GM23338 (cell line): ENCODE results near the gene DDX27. TPM values are rescaled to one million over a fixed set of nuclear protein-coding genes. Genes with fewer than 3 reads are reported as not detected.

ENCODE experiments used
- ATAC-seq: fragments of 200-7000 bp; cut with Tn5 transposase; 3 replicates; pipeline ENCODE4 v1.9.1; 2020
- DNase-seq: peaks from one replicate; pipeline ENCODE4 v3.0.0-alpha.2; 2015; ENCODE audit warnings: low spot score
- H2AFZ ChIP-seq: fragments of 200-600 bp; sonication (generic); 2 replicates; pipeline ENCODE4 v1.8.0; 2016; ENCODE audit warnings: antibody characterized with exemption, mild to moderate bottlenecking, moderate library complexity
- H3F3A ChIP-seq: fragments of 200-600 bp; sonication (generic); replicated peaks from 2 replicates; pipeline ENCODE4 v1.8.0; 2017; ENCODE audit warnings: antibody characterized with exemption, mixed run types, low read depth
- H3K27ac ChIP-seq: fragments of 200-600 bp; sonication (generic); 2 replicates; pipeline ENCODE4 v1.6.1; 2016; ENCODE audit warnings: low read depth
- H3K27me3 ChIP-seq: fragments of 200-600 bp; sonication (generic); 2 replicates; pipeline ENCODE4 v1.8.0; 2016; ENCODE audit warnings: mild to moderate bottlenecking, mixed run types, moderate library complexity; ENCODE audit not compliant: insufficient read depth
- H3K36me3 ChIP-seq: fragments of 200-600 bp; sonication (generic); 2 replicates; pipeline ENCODE4 v1.8.0; 2016; ENCODE audit warnings: mild to moderate bottlenecking; ENCODE audit not compliant: insufficient read depth
- H3K4me1 ChIP-seq: fragments of 200-600 bp; sonication (generic); 2 replicates; pipeline ENCODE4 v1.8.0; 2016; ENCODE audit warnings: mild to moderate bottlenecking, moderate library complexity; ENCODE audit not compliant: insufficient read depth
- H3K4me2 ChIP-seq: fragments of 200-600 bp; sonication (generic); 2 replicates; pipeline ENCODE4 v1.7.1; 2017; ENCODE audit warnings: mixed run types
- H3K4me3 ChIP-seq: fragments of 200-600 bp; sonication (generic); 2 replicates; pipeline ENCODE4 v1.6.1; 2016; ENCODE audit warnings: mixed run types
- H3K79me2 ChIP-seq: fragments of 200-600 bp; sonication (generic); replicated peaks from 2 replicates; pipeline ENCODE4 v1.8.0; 2017; ENCODE audit warnings: mild to moderate bottlenecking; ENCODE audit not compliant: insufficient read depth
- H3K9me2 ChIP-seq: fragments of 200-600 bp; sonication (generic); 2 replicates; pipeline ENCODE4 v1.8.0; 2017; ENCODE audit not compliant: insufficient read depth
- H4K20me1 ChIP-seq: fragments of 200-600 bp; sonication (generic); replicated peaks from 2 replicates; pipeline ENCODE4 v1.8.0; 2017; ENCODE audit warnings: mild to moderate bottlenecking; ENCODE audit not compliant: insufficient read depth
- H3K27ac Mint-ChIP-seq: 2 replicates; pipeline ENCODE4 v1.8.0; 2020; ENCODE audit warnings: inconsistent platforms, mild to moderate bottlenecking, moderate library complexity, mixed read lengths
- H3K27me3 Mint-ChIP-seq: 3 replicates; pipeline ENCODE4 v1.8.0; 2022; ENCODE audit warnings: low read depth, mild to moderate bottlenecking, moderate library complexity, mixed read lengths, inconsistent platforms; ENCODE audit not compliant: insufficient read depth, poor library complexity
- H3K36me3 Mint-ChIP-seq: 3 replicates; pipeline ENCODE4 v1.8.0; 2021; ENCODE audit warnings: low read depth, mild to moderate bottlenecking, inconsistent platforms, moderate library complexity, mixed read lengths
- H3K4me1 Mint-ChIP-seq: 3 replicates; pipeline ENCODE4 v1.8.0; 2020; ENCODE audit warnings: mild to moderate bottlenecking, inconsistent platforms, mixed read lengths
- H3K4me3 Mint-ChIP-seq: 3 replicates; pipeline ENCODE4 v1.8.0; 2021; ENCODE audit warnings: moderate library complexity, mild to moderate bottlenecking, inconsistent platforms, mixed read lengths
- H3K9me3 Mint-ChIP-seq: 3 replicates; pipeline ENCODE4 v1.8.0; 2020; ENCODE audit warnings: moderate library complexity, mild to moderate bottlenecking, inconsistent platforms, mixed read lengths
- CREB1 ChIP-seq: fragments of 250-450 bp; sonication (Bioruptor Pico); IDR thresholded peaks from 2 replicates; pipeline ENCODE4 v1.5.0; 2020; ENCODE audit warnings: low read depth, mild to moderate bottlenecking, moderate library complexity
- CTCF ChIP-seq, 2 experiments: fragments of 200-600 bp in 1 of 2; sonication (generic) in 1 of 2; conservative IDR thresholded peaks; 2 replicates each; pipeline versions ENCODE4 v1.5.1 to v1.6.1; 2016 to 2017; ENCODE audit warnings: antibody characterized with exemption in 2 of 2, low read depth in 2 of 2, mild to moderate bottlenecking in 2 of 2, moderate library complexity in 1 of 2
- EZH2 ChIP-seq: fragments of 200-600 bp; sonication (generic); IDR thresholded peaks from one replicate; pipeline ENCODE4 v1.8.0; 2017; ENCODE audit warnings: antibody characterized with exemption, mild to moderate bottlenecking, low read depth; ENCODE audit not compliant: unreplicated experiment
- EZH2phosphoT487 ChIP-seq: fragments of 200-600 bp; sonication (generic); IDR thresholded peaks from one replicate; pipeline ENCODE4 v1.8.1; 2018; ENCODE audit warnings: antibody characterized with exemption; ENCODE audit not compliant: unreplicated experiment
- JUNB ChIP-seq: IDR thresholded peaks from one replicate; pipeline ENCODE4 v1.6.1; 2016; ENCODE audit warnings: antibody characterized with exemption; ENCODE audit not compliant: unreplicated experiment
- NANOG ChIP-seq: IDR thresholded peaks from 2 replicates; pipeline ENCODE4 v1.6.1; 2016; ENCODE audit warnings: antibody characterized with exemption, borderline replicate concordance
- POLR2AphosphoS5 ChIP-seq: IDR thresholded peaks from 2 replicates; pipeline ENCODE4 v1.6.1; 2016; ENCODE audit warnings: antibody characterized with exemption, low read depth
- REST ChIP-seq: IDR thresholded peaks from one replicate; pipeline ENCODE4 v1.6.1; 2018; ENCODE audit warnings: antibody characterized with exemption; ENCODE audit not compliant: unreplicated experiment
- STAT1 ChIP-seq: IDR thresholded peaks from one replicate; pipeline ENCODE4 v1.6.1; 2016; ENCODE audit warnings: antibody characterized with exemption; ENCODE audit not compliant: unreplicated experiment
- ZNF114 ChIP-seq: fragments of 250-450 bp; sonication (Bioruptor Pico); IDR thresholded peaks from 2 replicates; pipeline ENCODE4 v1.5.0; 2020; ENCODE audit warnings: mild to moderate bottlenecking, moderate library complexity
- ZNF331 ChIP-seq: fragments of 250-450 bp; sonication (Bioruptor Pico); IDR thresholded peaks from 2 replicates; pipeline ENCODE4 v1.5.0; 2020; ENCODE audit warnings: low read depth, mild to moderate bottlenecking, moderate library complexity
- polyA plus RNA-seq: library from polyadenylated mRNA; unstranded; fragments of >200 nt; fragmentation: Nextera tagmentation; extraction: Ambion mirVana; gene quantifications from 2 replicates; pipeline ENCODE4 v1.2.1, GENCODE V29; 2016
- total RNA-seq: library from RNA; depleted of rRNA; stranded (reverse); fragments of >200 nt; shearing (Covaris generic); gene quantifications from 2 replicates; pipeline ENCODE4 v1.2.3, GENCODE V29; 2014
- TF ChIP-seq, protein P1 (sequence below): fragments of 250-450 bp; sonication (Bioruptor Pico); IDR thresholded peaks from 2 replicates; pipeline ENCODE4 v1.5.0; 2020; ENCODE audit warnings: mild to moderate bottlenecking, moderate library complexity
- TF ChIP-seq, protein P2 (sequence below): IDR thresholded peaks from 2 replicates; pipeline ENCODE4 v1.6.1; 2016; ENCODE audit warnings: antibody characterized with exemption

Gene DDX27
- total and polyA plus RNA-seq, 2 experiments from 2014 or later: 53.3 to 81.3 TPM

DNA sequence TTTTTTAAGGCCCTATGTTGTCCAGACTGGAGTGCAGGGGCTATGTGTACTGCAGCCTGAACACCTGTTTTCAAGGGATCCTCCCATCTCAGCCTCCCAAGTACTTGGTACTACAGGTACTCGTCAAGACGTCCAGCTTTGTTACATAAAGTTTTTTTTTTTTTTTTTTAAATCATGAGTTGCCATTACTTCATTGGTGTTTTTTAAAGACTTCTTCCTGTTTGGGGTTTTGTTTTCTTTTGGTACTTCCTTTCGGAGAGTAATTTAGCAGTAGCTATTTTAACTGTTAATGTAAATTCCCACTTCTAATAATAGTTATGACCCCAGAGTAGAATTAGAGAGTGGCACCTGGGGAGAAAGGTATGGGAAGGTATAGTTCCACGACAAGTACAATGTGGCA, 48.1 kb downstream of the DDX27 start:
- Histone ChIP-seq H3K9me2 (no peaks in the 10 kb centered on the region), H3K27me3 (no peaks in the 10 kb centered on the region), H3K36me3 (peaks cover 61% of the 10 kb centered on the region), H3K4me3 (no peak overlapping the region), H3K79me2 (peaks cover 56% of the 10 kb centered on the region), H3K27ac (no peak overlapping the region), H3K4me2 (no peak overlapping the region), H3K4me1 (no peaks in the 10 kb centered on the region; the same call in 1 of the 2 replicates), H4K20me1 (peaks cover 40% of the 10 kb centered on the region), H3F3A (no peaks in the 10 kb centered on the region), H2AFZ (no peak overlapping the region)
- Mint-ChIP-seq H3K9me3 (peaks cover 3% of the 10 kb centered on the region; the same call in 1 of the 3 replicates), H3K4me3 (no peak overlapping the region), H3K27me3 (peaks cover 3% of the 10 kb centered on the region), H3K27ac (no peak overlapping the region), H3K36me3 (peaks cover 71% of the 10 kb centered on the region), H3K4me1 (no peaks in the 10 kb centered on the region; the same call in 2 of the 3 replicates)
- no peak for TF ChIP-seq JUNB
- no peak for TF ChIP-seq EZH2
- TF ChIP-seq REST: no peak
- TF ChIP-seq STAT1: no peak
- no peak for TF ChIP-seq NANOG
- TF ChIP-seq, protein P1, sequence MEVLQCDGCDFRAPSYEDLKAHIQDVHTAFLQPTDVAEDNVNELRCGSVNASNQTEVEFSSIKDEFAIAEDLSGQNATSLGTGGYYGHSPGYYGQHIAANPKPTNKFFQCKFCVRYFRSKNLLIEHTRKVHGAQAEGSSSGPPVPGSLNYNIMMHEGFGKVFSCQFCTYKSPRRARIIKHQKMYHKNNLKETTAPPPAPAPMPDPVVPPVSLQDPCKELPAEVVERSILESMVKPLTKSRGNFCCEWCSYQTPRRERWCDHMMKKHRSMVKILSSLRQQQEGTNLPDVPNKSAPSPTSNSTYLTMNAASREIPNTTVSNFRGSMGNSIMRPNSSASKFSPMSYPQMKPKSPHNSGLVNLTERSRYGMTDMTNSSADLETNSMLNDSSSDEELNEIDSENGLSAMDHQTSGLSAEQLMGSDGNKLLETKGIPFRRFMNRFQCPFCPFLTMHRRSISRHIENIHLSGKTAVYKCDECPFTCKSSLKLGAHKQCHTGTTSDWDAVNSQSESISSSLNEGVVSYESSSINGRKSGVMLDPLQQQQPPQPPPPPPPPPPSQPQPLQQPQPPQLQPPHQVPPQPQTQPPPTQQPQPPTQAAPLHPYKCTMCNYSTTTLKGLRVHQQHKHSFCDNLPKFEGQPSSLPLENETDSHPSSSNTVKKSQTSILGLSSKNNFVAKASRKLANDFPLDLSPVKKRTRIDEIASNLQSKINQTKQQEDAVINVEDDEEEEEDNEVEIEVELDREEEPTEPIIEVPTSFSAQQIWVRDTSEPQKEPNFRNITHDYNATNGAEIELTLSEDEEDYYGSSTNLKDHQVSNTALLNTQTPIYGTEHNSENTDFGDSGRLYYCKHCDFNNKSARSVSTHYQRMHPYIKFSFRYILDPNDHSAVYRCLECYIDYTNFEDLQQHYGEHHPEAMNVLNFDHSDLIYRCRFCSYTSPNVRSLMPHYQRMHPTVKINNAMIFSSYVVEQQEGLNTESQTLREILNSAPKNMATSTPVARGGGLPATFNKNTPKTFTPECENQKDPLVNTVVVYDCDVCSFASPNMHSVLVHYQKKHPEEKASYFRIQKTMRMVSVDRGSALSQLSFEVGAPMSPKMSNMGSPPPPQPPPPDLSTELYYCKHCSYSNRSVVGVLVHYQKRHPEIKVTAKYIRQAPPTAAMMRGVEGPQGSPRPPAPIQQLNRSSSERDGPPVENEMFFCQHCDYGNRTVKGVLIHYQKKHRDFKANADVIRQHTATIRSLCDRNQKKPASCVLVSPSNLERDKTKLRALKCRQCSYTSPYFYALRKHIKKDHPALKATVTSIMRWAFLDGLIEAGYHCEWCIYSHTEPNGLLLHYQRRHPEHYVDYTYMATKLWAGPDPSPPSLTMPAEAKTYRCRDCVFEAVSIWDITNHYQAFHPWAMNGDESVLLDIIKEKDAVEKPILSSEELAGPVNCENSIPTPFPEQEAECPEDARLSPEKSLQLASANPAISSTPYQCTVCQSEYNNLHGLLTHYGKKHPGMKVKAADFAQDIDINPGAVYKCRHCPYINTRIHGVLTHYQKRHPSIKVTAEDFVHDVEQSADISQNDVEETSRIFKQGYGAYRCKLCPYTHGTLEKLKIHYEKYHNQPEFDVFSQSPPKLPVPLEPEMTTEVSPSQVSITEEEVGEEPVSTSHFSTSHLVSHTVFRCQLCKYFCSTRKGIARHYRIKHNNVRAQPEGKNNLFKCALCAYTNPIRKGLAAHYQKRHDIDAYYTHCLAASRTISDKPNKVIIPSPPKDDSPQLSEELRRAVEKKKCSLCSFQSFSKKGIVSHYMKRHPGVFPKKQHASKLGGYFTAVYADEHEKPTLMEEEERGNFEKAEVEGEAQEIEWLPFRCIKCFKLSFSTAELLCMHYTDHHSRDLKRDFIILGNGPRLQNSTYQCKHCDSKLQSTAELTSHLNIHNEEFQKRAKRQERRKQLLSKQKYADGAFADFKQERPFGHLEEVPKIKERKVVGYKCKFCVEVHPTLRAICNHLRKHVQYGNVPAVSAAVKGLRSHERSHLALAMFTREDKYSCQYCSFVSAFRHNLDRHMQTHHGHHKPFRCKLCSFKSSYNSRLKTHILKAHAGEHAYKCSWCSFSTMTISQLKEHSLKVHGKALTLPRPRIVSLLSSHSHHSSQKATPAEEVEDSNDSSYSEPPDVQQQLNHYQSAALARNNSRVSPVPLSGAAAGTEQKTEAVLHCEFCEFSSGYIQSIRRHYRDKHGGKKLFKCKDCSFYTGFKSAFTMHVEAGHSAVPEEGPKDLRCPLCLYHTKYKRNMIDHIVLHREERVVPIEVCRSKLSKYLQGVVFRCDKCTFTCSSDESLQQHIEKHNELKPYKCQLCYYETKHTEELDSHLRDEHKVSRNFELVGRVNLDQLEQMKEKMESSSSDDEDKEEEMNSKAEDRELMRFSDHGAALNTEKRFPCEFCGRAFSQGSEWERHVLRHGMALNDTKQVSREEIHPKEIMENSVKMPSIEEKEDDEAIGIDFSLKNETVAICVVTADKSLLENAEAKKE (CRISPR knock-in tag): no peak
- no peak for TF ChIP-seq POLR2AphosphoS5
- TF ChIP-seq, protein P2, sequence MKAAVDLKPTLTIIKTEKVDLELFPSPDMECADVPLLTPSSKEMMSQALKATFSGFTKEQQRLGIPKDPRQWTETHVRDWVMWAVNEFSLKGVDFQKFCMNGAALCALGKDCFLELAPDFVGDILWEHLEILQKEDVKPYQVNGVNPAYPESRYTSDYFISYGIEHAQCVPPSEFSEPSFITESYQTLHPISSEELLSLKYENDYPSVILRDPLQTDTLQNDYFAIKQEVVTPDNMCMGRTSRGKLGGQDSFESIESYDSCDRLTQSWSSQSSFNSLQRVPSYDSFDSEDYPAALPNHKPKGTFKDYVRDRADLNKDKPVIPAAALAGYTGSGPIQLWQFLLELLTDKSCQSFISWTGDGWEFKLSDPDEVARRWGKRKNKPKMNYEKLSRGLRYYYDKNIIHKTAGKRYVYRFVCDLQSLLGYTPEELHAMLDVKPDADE: no peak
- TF ChIP-seq CTCF (conservative IDR thresholded peaks at IDR 0.05; ENCODE audit: low read depth in 2 of 2): no peak
- no peak for TF ChIP-seq ZNF114 (CRISPR knock-in tag)
- no peak for TF ChIP-seq CREB1 (CRISPR knock-in tag)
- TF ChIP-seq ZNF331 (CRISPR knock-in tag): no peak
- no peak for TF ChIP-seq EZH2phosphoT487
- DNase-seq: no peak
- ATAC-seq: no peak
